RKO (cell line): ENCODE measurements around the gene HEBP2.
A peak's percentile ranks its signal among the peaks of the same experiment; 100 is the strongest.
"Not testable (repeated sequence)": the region's sequence is repeated elsewhere in the genome, so short reads cannot be mapped to it uniquely, and the experiment has no call there.

Experiments
- DNase-seq: peaks from one replicate; pipeline ENCODE4 v3.0.0-alpha.2; 2016; ENCODE audit warnings: low spot score

Gene HEBP2

GRCh38 chr6:138424004-138424904 lies 20.2 kb downstream of the HEBP2 start:
- no peak for DNase-seq

DNA sequence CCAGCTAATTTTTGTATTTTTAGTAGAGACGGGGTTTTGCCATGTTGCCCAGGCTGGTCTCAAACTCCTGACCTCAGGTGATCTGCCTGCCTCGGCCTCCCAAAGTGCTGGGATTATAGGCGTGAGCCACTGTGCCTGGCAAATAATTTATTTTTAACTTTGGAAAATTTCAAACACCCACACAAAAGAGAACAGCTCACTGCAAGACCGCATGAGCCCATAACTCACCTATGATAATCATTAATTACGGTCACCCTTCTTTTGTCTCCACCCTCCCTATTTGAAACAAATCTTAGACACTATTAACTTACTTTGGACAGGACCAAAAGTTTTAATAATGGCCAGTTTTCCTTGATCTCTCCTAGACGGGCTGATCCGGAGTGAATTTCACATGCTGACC lies 21.2 kb downstream of the HEBP2 start:
- DNase-seq, result not testable (repeated sequence)

DNA sequence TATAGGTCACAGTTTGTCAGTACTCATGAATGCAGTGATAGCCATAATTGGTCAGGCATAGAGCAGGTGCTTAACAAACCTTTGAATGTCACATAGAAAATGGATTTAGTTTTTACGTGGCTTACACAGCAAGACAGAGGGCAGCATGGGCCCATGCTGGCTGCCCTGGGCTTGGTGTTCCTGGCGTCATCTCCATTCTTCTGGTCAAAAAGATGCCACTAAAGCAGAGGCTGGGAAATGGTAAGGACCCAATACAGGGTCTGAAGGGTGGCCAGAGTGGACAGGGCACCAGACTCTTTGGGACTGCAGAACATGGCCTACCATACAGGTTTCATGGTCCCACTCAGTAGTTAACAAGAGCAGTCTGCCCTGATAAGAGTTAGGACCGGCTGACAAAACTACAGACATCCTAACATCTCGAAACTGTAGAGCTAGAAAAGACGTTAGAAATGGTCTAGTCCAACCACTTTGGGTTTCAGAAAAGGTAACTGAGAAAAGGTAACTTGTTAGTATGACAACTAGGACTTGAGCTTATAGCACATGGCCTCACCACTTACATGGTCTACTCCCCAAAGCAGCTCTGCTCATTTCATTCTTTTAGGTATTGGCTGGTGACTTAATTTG lies 22.6 kb downstream of the HEBP2 start:
- no peak for DNase-seq

GRCh38 chr6:138427701-138428100 lies 23.7 kb downstream of the HEBP2 start:
- DNase-seq, result no peak

- peak; percentile 69 for DNase-seq
These were observed 25.0 kb downstream of the HEBP2 start for GRCh38 chr6:138428944-138429598.

- DNase-seq, result no peak
These were observed 25.7 kb downstream of the HEBP2 start for GRCh38 chr6:138429761-138430160.

DNA sequence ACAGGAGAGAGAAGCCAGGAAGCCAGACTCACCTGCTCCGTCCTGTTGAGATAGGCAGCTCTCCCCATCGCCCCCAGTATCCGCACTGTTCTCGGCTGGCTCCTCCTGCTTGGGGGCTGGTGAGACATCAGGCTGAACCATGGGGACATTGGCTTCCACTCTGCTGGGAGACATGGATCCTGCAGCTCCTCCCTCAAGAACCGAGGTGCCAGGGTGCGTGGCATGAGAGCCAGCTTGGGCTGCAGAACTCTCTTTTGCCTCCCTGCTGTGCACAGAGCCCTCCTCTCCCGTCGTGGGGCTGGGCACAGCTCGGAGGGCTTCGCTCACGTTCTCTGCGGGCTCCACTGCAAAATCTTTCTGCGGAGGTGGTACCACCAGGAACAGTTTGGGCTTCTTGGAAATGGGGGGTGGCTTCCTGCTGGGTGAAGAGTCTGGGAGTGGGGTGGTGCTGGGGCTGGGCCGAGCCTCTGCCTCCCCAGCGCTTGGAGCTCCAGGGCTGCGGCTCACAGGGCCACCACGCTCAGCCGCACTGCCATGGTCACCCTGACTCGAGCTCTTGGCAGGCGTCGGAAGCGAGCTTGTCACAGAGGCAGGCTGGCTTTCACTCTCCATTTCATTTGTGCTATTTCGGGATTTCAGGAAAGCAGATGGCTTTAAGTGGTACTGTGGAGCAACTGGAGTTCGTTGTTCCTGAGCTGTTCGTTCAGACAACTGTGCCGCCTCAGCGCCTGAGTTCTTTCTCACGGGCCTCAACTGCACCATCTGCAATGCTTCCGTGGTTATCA lies 26.5 kb downstream of the HEBP2 start:
- DNase-seq, result no peak

GRCh38 chr6:138431256-138432062 lies 27.4 kb downstream of the HEBP2 start:
- no peak for DNase-seq

DNA sequence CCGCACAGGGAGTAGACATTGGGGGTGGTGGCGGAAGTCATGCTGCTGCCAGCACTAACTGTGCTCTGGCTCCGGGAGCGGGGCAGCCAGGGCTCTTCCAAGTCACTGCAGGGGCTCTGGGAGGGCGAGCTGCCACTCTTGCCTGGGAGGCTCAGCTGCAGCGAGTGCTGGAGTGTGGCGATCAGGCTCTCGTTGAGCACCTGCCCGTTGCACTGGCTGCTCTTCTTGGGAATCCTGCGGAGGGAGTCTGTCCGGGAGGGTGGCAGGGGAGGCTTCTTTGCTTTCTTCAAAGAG lies 28.0 kb downstream of the HEBP2 start:
- DNase-seq, result no peak

DNA sequence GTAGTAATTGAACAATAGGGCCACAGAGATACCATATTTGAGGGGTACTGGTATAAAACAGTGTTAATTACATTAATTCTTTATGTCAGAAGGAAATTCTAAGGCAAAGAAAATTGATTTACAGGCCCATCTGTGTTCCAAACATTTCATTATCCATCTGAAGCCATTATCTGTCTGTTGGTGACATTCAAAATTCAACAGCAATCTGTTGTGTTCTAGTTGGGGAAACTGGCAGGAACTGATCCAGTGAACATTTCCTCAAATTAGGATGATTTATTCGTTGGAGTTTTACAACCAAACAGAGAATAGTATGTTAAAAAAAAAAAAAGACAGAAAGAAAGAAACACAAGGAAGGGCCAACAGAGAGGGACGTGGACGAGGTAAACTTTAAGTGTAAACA lies 30.1 kb downstream of the HEBP2 start:
- no peak for DNase-seq

- no peak for DNase-seq
These were observed 30.9 kb downstream of the HEBP2 start for GRCh38 chr6:138434925-138435324.

GRCh38 chr6:138439546-138439945 lies 35.5 kb downstream of the HEBP2 start:
- no peak for DNase-seq

DNA sequence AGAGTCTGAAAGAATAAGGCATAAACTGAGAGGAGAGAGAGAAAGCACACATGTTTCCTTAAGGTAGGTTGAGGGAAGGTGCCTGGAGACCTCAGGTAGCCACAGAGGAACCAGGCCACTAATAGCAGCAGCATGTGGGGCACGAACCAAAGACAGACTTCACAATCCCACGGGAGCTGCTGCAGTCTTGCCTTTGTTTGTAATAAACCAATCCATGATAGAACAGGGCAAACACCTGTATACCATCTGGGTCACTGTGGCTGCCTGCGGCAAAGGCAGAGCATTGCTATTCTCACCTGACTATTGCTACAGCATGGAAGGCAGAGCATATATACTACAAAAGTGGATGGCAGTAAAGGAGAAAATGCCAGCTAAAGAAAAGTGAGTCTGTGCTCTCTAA lies 36.3 kb downstream of the HEBP2 start:
- DNase-seq, result no peak

DNA sequence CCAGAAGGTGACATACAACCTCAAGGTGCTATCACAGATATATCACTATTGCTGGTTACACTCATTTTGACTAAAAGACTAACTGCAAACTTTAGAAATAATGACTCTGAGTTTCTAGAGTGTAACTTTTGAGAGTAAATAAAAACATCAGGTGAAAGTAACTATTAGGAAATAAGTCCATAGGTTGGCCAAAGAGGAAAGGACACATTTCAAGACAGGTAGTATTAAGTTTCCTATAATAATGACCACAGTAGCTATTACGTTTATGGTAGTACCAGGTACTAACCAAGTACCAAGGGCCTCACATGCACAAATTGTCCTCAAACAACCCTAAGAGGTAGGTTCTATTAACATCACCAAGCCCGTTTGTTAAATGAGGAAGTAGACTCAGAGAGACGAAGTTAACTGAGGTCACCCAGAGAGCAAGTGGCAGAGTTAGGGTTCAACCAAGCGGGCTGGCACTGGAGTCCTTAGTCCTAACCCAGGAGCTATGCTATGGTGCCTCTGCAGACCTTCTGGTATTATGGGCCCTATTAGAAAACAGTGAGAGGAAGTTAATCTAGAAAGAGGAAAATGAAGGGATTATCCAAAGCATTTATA lies 36.8 kb downstream of the HEBP2 start:
- no peak for DNase-seq

DNA sequence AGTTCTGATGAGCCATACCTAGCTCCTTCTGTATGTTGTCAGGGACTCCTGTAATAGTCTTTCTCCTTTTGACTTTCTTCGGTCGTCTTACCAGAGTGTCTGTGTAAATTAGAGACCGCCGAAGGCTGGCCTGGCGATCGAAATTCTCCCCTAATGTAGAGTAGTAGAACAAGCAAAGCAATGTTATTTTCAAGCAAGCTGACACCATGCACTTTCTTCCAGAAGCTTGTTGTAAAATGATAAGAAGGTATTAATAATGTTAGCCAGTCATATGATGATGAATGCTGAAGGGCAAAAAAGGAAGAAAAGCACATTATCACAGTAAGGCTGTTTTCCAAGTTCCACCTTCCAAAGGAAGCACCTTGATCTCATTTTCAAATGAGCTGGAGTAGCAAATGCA lies 37.9 kb downstream of the HEBP2 start:
- DNase-seq, result no peak

DNA sequence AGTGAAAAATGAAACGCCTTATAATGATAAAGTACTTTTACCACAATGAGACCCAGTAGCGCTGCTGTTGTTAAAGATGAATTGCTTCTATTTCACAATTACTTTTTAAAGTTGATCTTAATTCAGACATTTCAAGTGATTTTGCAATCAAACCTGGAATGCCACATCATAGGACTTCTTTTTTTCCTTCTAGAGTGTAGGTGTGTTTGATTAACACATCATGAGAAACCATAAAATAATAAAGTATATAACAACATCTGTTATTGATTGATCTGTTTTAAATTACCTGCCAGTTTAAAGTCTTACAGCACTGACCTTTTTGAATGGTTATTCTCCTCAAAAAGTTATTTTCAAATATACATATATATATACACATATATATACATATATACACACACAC lies 38.6 kb downstream of the HEBP2 start:
- no peak for DNase-seq

DNA sequence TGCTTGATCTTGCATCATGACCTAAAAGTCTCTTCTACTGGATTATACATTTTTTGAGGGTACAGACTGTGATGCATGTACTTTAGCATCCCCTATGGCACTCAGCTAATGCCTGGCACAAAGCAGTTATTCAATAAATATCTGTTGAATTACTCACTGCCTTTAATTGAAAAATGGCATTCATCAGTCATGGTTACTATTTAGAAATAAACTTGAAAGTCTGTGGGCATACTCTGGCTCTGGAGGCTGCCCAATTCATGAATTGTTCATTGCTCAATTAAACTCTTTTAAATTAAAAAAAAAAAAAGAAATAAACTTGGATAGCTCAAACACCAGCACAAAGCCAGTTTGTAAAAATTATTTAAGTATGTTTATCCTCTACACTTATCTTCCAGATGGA lies 40.0 kb downstream of the HEBP2 start:
- no peak for DNase-seq

- no peak for DNase-seq
These were observed 42.8 kb downstream of the HEBP2 start for GRCh38 chr6:138446821-138447220.

DNA sequence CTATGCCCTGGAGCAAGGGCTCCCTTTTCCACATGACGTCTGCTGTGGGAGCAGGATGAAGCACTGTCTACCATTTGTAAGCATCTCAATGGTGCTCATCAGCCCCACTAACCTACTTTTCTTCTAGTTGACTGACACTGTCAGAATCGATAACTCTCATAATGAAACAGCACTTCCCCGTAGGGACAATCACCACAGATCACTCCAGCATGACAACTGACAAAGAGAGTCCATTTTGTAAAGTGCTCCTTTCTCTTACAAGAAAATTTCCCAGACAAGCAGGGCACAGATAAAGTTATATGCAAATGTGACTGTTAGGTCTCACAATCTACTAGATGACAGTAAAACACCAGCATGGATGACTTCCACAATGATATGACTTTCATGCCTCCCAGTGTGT lies 46.4 kb downstream of the HEBP2 start:
- DNase-seq, result no peak

DNA sequence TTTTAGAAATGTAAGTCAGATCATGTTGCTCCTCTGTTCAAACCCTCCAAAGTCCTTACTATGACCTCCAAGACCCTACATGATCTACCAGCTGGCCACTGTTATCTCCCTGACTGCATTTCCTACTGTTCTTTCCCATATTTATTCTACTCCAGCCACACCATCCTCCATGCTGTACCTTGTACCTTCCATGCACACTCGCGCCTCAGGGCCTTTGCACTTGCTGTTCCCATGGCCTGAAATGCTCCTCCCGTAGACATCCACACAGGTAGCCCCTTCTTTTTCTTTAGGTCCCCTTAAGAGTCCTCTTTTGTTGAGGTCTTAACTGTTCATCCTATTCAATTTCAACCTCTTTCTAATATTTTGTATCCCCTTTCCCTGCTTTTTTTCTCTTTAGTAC lies 47.0 kb downstream of the HEBP2 start:
- no peak for DNase-seq

DNA sequence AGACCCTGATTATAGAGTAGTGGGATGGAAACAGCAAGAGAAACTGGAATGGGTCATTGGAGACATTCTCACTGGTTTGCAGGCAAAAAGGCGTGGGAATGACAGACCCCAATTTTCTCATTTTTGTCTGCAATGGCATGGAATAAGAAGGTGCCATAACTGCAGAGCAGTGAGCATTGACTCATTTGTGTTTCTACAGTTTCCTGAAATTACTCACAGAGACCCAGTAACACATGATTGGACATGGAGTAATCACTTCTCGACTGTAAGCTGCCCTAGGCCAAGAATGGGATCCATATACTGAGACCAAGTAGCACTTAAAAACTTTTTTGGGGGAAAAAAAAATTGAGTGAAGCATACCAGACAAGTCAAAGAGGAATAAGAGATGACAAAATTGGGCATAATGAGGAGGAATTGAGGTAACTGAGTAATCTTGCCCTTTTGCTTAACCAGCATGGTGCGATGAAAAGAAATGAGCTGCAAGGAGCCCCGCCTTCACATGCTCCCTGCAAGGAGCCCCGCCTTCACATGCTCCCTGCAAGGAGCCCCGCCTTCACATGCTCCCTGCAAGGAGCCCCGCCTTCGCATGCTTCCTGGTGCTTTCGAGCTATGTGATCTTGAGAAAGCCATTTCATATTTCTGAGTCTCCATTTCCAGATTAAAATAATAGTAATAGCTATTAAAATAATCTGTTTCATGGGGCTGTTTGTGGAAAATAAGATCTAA lies 51.1 kb downstream of the HEBP2 start:
- DNase-seq, result no peak
